Rectal smooth muscle tissue (tissue), 1 donor: Measurements from ENCODE around the gene MAP3K4.

ENCODE experiments used
- H3K27ac ChIP-seq: one replicate; pipeline ENCODE4 v1.7.0; 2013; ENCODE audit warnings: low read depth, low read length, inconsistent platforms
- H3K27me3 ChIP-seq: one replicate; pipeline ENCODE4 v1.7.0; 2013; ENCODE audit warnings: low read length; ENCODE audit not compliant: control insufficient read depth, insufficient read depth
- H3K36me3 ChIP-seq: one replicate; pipeline ENCODE4 v1.7.0; 2013; ENCODE audit warnings: low read length; ENCODE audit not compliant: control insufficient read depth, insufficient read depth
- H3K4me1 ChIP-seq: one replicate; pipeline ENCODE4 v1.7.0; 2013; ENCODE audit warnings: low read length; ENCODE audit not compliant: control insufficient read depth, insufficient read depth
- H3K4me3 ChIP-seq: one replicate; pipeline ENCODE4 v1.7.0; 2013; ENCODE audit warnings: low read length
- H3K9ac ChIP-seq: one replicate; pipeline ENCODE4 v1.7.0; 2013; ENCODE audit warnings: low read length

The MAP3K4 gene

DNA sequence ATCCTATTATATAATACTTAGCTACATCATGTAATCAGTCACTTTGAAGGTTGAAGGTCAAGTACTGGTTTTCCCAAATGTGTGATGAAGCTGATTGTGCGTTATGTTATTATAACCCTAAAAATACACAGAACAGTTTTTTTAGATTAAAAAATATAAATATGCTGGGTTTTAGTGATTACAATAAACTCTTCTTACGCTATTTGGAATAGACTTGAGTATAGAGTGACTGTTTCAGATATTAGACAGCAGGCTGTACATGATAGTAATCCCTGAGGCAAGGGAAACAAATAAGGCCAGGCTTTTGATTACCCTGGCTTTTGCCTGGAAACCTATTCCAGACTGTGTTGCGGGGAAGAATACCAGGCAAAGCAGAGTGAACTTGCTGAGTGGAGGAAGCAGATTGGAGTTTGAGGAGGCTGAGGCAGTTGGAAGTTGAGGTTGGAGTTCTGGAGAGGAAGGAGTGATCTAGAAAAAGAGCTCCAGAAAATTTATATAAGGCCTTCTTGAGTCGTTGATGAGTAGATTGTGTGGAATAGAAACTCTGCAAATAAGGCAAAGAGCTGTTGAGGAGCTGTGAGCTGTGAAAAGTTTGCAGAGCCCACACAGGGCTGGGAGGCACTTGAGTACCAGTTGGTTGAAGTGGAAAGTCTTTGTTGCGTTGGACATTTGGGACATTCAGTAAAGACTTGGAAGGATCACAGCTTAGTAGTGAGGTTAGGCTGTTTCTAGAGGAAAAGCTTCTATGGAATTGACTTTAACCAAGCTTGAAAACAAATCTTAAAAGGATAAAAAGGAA lies 26.4 kb downstream of the MAP3K4 start:
- no peaks in the 10 kb centered on the region for H3K36me3 ChIP-seq
- no peaks in the 10 kb centered on the region for H3K4me1 ChIP-seq
- no peak overlapping the region for H3K4me3 ChIP-seq
- H3K27ac ChIP-seq, result no peak overlapping the region
- no peaks in the 10 kb centered on the region for H3K27me3 ChIP-seq
- no peak overlapping the region for H3K9ac ChIP-seq

DNA sequence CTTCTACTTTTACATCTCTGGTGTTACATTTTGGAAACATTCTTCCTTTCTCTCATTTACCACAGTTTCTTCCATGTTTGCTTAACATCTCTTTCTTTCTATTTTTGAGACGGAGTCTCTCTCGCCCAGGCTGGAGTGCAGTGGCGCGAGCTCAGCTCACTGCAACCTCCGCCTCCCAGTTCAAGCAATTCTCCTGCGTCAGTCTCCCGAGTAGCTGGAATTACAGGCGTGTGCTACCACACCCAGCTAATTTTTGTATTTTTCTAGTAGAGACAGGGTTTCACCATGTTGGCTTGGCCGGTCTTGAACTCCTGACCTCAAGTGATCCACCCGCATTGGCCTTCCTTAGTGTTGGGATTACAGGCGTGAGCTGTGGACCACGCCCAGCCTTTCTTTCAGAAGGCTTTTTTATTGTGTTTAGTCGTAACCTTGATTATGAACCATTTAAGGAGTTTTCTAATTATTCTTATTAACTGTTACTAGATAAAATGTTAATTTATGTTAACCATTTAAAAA lies 27.8 kb downstream of the MAP3K4 start:
- H3K4me1 ChIP-seq, result no peaks in the 10 kb centered on the region
- no peak overlapping the region for H3K27ac ChIP-seq
- no peak overlapping the region for H3K4me3 ChIP-seq
- H3K36me3 ChIP-seq, result no peaks in the 10 kb centered on the region
- H3K9ac ChIP-seq, result no peak overlapping the region
- no peaks in the 10 kb centered on the region for H3K27me3 ChIP-seq

DNA sequence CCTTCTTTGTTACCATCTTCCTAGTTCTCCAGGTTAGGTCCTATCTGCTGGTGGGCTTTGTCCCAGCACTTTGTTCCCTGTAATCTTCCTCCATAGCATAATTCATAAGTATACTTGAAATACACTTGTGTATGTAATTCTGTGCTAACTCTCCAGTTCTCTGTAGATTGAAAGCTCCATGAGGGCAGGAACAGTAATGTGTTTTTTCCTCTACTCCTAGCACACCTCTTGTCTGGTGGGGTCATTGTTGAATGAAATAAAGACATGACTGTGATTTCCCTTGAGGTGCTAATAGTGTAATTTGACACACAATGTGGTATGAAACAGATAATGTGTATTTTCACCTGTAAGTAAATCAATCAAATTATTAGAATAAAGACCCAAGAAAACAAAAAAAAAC lies 30.0 kb downstream of the MAP3K4 start:
- H3K9ac ChIP-seq, result no peak overlapping the region
- no peaks in the 10 kb centered on the region for H3K4me1 ChIP-seq
- H3K27ac ChIP-seq, result no peak overlapping the region
- H3K36me3 ChIP-seq, result no peaks in the 10 kb centered on the region
- H3K4me3 ChIP-seq, result no peak overlapping the region
- H3K27me3 ChIP-seq, result no peaks in the 10 kb centered on the region

DNA sequence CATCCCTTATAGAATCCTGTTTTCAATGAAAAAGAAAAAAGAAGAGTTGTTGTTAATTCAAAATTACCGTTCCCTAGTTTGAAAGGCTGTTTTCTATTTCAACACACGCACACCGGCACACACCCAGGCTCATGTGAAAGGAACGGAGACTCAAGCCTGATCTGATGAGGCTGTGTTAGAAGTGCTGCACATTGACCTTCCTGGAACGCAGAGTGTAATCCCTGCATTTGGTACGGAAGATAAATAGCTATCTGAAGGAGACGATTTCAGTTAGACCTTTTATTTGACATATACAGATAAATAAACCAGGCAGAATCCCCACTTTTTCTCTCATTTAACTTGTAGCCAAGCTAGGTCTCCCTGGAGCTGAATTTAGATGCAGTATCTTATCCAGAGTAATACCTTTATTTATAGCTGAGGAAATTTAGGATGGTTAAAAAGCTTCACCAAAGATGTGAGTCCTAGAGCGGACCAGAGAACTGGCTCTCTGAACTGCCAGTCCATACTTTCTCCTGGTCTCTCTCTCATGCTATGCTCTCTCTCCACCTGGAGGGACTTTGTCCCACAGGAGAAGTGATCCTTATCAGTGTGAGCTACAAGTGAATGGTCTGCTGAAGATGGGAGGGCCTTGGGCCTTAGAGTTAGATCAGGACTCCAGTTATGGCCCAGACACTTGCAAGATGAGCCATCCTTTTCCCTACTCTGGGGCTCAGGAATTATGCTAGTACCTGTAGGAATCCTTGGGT lies 30.6 kb downstream of the MAP3K4 start:
- no peak overlapping the region for H3K4me3 ChIP-seq
- H3K4me1 ChIP-seq, result no peaks in the 10 kb centered on the region
- H3K27me3 ChIP-seq, result no peaks in the 10 kb centered on the region
- no peaks in the 10 kb centered on the region for H3K36me3 ChIP-seq
- no peak overlapping the region for H3K27ac ChIP-seq
- H3K9ac ChIP-seq, result no peak overlapping the region

DNA sequence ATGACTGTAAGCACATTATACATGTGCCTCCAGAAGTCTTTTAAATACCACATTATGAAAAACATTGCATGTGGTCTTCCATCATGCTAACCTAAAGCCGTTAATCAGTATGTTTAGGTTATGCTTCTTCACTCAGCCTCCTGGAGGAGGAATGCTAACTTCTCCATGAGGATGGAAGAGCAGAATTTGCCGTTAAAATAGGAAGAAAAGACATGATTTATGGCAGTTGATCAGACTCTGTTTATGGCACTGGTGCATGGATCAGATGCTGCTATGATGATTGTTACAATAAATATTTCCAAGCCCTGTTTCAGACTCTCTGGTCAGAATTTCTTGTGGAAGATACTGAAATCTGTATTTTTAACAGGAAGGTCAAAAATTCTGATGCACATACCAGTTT lies 31.7 kb downstream of the MAP3K4 start:
- Histone ChIP-seq H3K36me3 (no peaks in the 10 kb centered on the region), H3K9ac (no peak overlapping the region), H3K27me3 (no peaks in the 10 kb centered on the region), H3K27ac (no peak overlapping the region), H3K4me1 (no peaks in the 10 kb centered on the region), H3K4me3 (no peak overlapping the region)

DNA sequence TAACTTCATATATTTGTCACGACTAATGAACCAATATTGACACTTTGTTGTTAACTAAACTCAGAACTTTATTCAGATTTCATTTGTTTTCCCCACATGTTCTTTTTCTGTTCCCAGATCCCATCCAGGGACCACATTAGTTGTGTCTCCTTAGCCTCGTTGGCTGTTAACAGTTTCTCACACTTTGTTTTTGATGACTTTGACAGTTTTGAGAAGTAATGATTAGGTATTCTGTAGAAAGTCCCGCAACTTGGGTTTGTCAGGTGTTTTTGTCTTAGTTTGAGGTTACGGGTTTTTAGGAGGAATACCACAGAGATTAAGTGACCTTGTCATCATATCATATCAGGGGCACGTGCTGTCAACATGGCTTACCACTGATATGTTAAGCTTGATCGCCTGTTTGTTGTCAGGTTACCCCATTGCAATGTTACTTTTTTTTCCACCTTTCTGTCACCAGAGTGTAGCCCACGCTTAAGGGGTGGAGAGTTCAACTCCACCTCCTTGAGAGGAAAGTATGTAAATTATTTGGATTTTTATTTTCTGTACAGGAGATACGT lies 32.9 kb downstream of the MAP3K4 start:
- H3K36me3 ChIP-seq, result no peaks in the 10 kb centered on the region
- no peak overlapping the region for H3K9ac ChIP-seq
- no peaks in the 10 kb centered on the region for H3K27me3 ChIP-seq
- H3K4me1 ChIP-seq, result peaks cover 2% of the 10 kb centered on the region
- H3K4me3 ChIP-seq, result no peak overlapping the region
- no peak overlapping the region for H3K27ac ChIP-seq

DNA sequence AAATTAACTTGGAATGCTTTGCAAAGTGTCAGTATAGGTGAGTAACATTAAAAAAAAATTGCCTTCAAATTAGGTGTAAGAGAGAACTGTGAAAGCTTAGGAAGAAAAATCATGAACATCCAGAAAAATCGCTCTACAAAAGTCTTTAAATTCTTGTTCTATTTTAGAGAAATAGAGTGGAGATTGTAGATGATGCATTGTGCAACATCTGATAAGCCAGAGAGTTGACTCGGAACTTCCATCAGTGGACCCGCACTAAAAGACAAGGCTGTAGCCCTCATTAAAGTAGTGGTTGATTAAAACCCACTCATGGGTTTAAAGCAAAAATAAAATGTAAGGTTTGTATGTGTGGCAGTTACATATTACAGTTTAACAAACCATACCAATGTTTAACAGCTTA lies 35.8 kb downstream of the MAP3K4 start:
- no peak overlapping the region for H3K27ac ChIP-seq
- no peak overlapping the region for H3K9ac ChIP-seq
- peaks cover 2% of the 10 kb centered on the region for H3K4me1 ChIP-seq

DNA sequence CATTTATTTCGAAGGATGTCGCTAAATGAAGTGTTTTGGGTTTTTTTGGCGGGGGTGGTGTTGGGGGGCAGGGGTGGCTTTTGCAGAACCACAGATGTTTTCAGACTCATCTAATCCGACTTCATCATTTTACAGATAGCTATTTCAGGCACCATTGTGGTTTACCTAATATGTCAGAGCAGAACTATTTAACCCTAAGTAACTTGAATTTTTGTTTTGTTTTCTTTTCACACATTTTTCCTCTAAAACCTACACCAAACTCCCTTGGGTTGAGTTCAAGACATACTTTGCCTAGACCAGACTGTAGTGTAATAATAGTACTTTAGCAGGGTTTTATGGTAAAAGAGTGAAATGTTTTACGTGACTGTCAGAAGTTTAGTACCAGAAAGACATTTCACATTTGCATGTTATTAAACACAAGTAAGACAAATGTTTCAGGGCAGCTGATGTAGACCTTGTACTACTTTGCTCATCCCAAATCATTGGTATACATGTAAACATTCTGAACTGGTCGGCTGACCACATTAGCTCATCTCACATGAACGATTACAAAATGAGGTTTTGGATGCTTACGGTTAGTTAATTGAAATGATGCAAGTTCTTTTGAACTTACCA lies 37.7 kb downstream of the MAP3K4 start:
- Histone ChIP-seq H3K4me1 (peaks cover 2% of the 10 kb centered on the region), H3K36me3 (no peaks in the 10 kb centered on the region), H3K9ac (no peak overlapping the region), H3K27ac (no peak overlapping the region), H3K4me3 (no peak overlapping the region), H3K27me3 (no peaks in the 10 kb centered on the region)

More for the DNA sequence above, 35.8 kb downstream of the MAP3K4 start:
- Histone ChIP-seq H3K36me3 (no peaks in the 10 kb centered on the region), H3K4me3 (no peak overlapping the region), H3K27me3 (no peaks in the 10 kb centered on the region)

DNA sequence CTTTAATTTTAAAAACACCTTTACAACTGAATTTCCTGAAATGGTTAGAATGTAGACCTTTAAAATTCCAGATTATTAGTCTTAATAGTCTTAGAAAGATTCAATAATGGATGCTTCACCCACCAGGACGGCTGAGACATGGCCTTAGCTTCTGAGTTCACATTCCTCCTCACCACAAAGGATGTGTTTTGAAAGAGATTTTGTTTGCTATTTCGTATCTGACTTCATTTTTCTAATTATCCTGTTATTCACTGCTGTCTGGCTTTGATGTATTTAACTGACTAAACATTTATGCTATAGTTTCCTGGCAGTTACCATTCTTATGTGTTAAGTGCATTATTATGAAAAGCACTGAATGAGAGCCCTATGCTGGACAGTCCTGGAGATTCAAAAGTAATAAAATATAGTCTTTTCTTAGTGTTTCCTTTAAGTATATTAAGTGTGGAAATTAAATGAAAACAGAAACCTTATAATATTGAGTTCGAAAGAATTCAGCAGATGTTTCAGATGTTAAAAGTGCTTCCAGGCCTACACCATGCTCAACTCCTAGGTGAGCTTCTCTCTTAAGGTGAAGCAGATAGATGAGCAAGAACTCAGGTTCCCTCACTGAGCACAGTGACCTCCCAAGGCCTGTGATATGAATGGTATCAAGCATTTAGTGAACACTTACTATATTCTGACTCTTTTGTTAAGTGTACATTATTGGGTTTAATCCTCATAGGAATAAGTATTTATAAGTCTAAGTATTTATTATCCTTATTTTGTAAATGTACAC lies 40.3 kb downstream of the MAP3K4 start:
- H3K27ac ChIP-seq, result no peak overlapping the region
- no peak overlapping the region for H3K4me3 ChIP-seq

DNA sequence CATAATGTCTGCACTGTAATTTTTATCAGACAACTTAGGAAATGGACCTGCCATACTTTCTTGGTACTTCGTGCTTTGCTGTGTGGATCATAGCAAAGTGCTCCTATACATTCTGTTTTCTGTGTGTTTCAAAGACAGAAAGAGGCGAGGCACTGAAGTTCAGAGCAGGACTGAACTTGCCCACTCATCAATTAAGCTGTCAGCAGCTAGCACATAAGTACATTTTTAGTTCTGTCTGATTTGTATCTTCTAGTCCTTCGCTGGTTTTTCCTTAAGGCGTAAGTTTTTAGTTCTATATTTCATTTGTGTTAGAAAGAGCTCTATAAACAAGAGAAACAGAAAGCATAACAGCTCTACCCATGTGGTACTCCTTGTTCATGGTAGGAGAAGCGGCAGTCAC lies 42.1 kb downstream of the MAP3K4 start:
- H3K27ac ChIP-seq, result no peak overlapping the region
- H3K36me3 ChIP-seq, result peaks cover 3% of the 10 kb centered on the region
- peaks cover 9% of the 10 kb centered on the region for H3K4me1 ChIP-seq
- no peak overlapping the region for H3K4me3 ChIP-seq
- H3K9ac ChIP-seq, result no peak overlapping the region
- H3K27me3 ChIP-seq, result no peaks in the 10 kb centered on the region

More for the DNA sequence above, 40.3 kb downstream of the MAP3K4 start:
- Histone ChIP-seq H3K36me3 (no peaks in the 10 kb centered on the region), H3K9ac (no peak overlapping the region), H3K4me1 (peaks cover 2% of the 10 kb centered on the region), H3K27me3 (no peaks in the 10 kb centered on the region)

DNA sequence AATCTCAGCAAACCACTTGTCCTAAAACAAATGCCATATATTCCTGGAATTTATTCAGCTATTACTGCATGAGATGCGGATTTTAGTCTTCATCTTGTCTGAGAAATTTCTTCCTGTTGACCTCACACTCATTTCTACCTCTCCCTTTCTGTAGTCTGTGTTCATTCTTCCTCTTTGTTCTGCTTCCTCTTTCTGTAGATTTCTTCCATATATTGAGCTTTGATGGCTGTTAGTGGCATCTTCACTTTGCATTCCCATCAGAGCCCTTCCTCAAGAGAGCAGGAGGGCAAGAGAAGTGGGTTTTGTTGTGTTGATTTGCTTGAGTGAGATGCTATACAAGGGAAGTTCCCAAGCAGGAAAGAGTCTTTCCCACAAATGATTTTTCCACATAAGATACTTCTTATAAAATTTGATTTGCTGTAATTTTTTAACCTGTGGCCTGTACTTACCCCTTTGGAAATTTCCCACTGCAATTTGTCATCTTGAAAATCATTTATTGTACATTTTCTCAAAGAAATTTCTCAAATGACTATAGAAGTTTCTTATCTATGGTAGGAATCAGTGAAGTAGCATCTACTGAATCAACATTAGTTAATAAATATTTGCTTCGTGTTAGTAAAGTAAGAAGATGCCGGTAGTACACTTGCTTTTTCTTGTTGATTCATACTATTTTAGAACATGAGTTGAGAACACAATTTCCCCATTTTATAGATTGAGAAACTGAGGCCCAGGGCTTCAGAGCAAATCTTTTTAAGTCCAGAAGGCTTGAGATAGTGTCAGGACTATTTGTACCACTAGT lies 43.8 kb downstream of the MAP3K4 start:
- Histone ChIP-seq H3K4me3 (no peak overlapping the region), H3K4me1 (peaks cover 11% of the 10 kb centered on the region), H3K36me3 (peaks cover 3% of the 10 kb centered on the region), H3K27me3 (no peaks in the 10 kb centered on the region), H3K27ac (no peak overlapping the region), H3K9ac (no peak overlapping the region)
